ENCODE results near the gene PRDX2.
"Not testable (repeated sequence)": the region's sequence is repeated elsewhere in the genome, so short reads cannot be mapped to it uniquely, and the experiment has no call there.

GRCh38 chr19:12846613-12847012, 45.0 kb upstream of the PRDX2 start:
- not testable (repeated sequence) for TF ChIP-seq CTCF (IDR thresholded peaks at IDR 0.05 in 2 of 3, conservative IDR thresholded peaks at IDR 0.05 in 1 of 3; ENCODE audit: control insufficient read depth in 2 of 3, extremely low read depth in 1 of 3, insufficient read depth in 1 of 3, low read depth in 3 of 3, low read length in 3 of 3); MAX (IDR thresholded peaks at IDR 0.05; ENCODE audit: low read depth, low read length); CBX3 (IDR thresholded peaks at IDR 0.05; ENCODE audit: borderline replicate concordance, low read depth); POLR2A (IDR thresholded peaks at IDR 0.05; ENCODE audit: low read depth, low read length); SIN3A (IDR thresholded peaks at IDR 0.05; ENCODE audit: low read depth, low read length); HCFC1 (IDR thresholded peaks at IDR 0.05; ENCODE audit: low read length); TAF1 (IDR thresholded peaks at IDR 0.05; ENCODE audit: borderline replicate concordance, low read depth, low read length)

Data from GM12878 (cell line).